Measurements from ENCODE around the gene ZNF891. TPM values are rescaled to one million over a fixed set of nuclear protein-coding genes. Genes with fewer than 3 reads are reported as not detected.

Gene ZNF891
- total and polyA plus RNA-seq, 2 of the 13 experiments (the other 11 are each of a cell fraction or from before 2014, with no cell fraction given) = 1.3 to 2.1 TPM

- no peak; the same call in 1 of the 2 replicates for TF ChIP-seq ZNF556 (CRISPR knock-in tag; IDR thresholded peaks at IDR 0.05; ENCODE audit: borderline replicate concordance)
- TF ChIP-seq CEBPZ (IDR thresholded peaks at IDR 0.05; ENCODE audit: low read length) = no peak
- no peak for TF ChIP-seq ZNF460 (CRISPR knock-in tag; IDR thresholded peaks at IDR 0.05; ENCODE audit: borderline replicate concordance)
- TF ChIP-seq ZNF614 (CRISPR knock-in tag; IDR thresholded peaks at IDR 0.05; ENCODE audit: borderline replicate concordance) = no peak
- no peak; the same call in 1 of the 2 replicates for TF ChIP-seq STAT6 (CRISPR knock-in tag; IDR thresholded peaks at IDR 0.05; ENCODE audit: borderline replicate concordance)
- TF ChIP-seq SMAD1 (CRISPR knock-in tag; IDR thresholded peaks at IDR 0.05; ENCODE audit: borderline replicate concordance, low read depth) = no peak; the same call in 1 of the 2 replicates
- peak; percentile 44; the same call in 1 of the 2 replicates for TF ChIP-seq HES4 (CRISPR knock-in tag; IDR thresholded peaks at IDR 0.05; ENCODE audit: borderline replicate concordance)
- TF ChIP-seq ZBTB26 (CRISPR knock-in tag; IDR thresholded peaks at IDR 0.05; ENCODE audit: borderline replicate concordance) = no peak
- TF ChIP-seq PLSCR1 (CRISPR knock-in tag; IDR thresholded peaks at IDR 0.05; ENCODE audit: borderline replicate concordance) = no peak
- TF ChIP-seq SIX1 (CRISPR knock-in tag; IDR thresholded peaks at IDR 0.05; ENCODE audit: borderline replicate concordance) = no peak
- TF ChIP-seq ZNF446 (CRISPR knock-in tag; IDR thresholded peaks at IDR 0.05) = no peak; the same call in 1 of the 2 replicates
- TF ChIP-seq ZNF619 (CRISPR knock-in tag; IDR thresholded peaks at IDR 0.05) = no peak
- 0 out of 2 replicates have a peak, but pooled peaks have one; percentile 29 for TF ChIP-seq KLF11 (CRISPR knock-in tag; IDR thresholded peaks at IDR 0.05)
- TF ChIP-seq DR1 (CRISPR knock-in tag; IDR thresholded peaks at IDR 0.05) = no peak
- 0 out of 2 replicates have a peak, but pooled peaks have one; percentile 13 for TF ChIP-seq THRA (CRISPR knock-in tag; IDR thresholded peaks at IDR 0.05; ENCODE audit: borderline replicate concordance)
- peak; percentile 77; the same call in 1 of the 2 replicates for TF ChIP-seq PCBP1 (IDR thresholded peaks at IDR 0.05; ENCODE audit: borderline replicate concordance, low read depth, low read length)
- no peak for TF ChIP-seq ZNF839 (CRISPR knock-in tag; IDR thresholded peaks at IDR 0.05; ENCODE audit: borderline replicate concordance)
- no peak for TF ChIP-seq CC2D1A (CRISPR knock-in tag; IDR thresholded peaks at IDR 0.05)
These were observed 49.5 kb downstream of the ZNF891 start, which contains the start of gene ZNF140 (continued) for GRCh38 chr12:133080368-133081158.

All from HepG2 (cell line).